HG02678 (cell line): Measurements from ENCODE around the gene GDPD2.

Source experiments
- ATAC-seq: cut with Tn5 transposase; IDR thresholded peaks from one replicate; pipeline ENCODE4 v1.9.1; 2021; ENCODE audit warnings: mild to moderate bottlenecking, moderate library complexity; ENCODE audit not compliant: unreplicated experiment

The GDPD2 gene

GRCh38 chrX:70437011-70437410 lies 13.9 kb downstream of the GDPD2 start:
- no peak for ATAC-seq

- ATAC-seq = no peak
Observed at GRCh38 chrX:70437921-70438665, 15.0 kb downstream of the GDPD2 start.

- no peak for ATAC-seq
Observed at GRCh38 chrX:70439016-70439415, 15.9 kb downstream of the GDPD2 start.

- no peak for ATAC-seq
Observed at GRCh38 chrX:70442224-70442623, 19.1 kb downstream of the GDPD2 start.

GRCh38 chrX:70444326-70444945 lies 21.3 kb downstream of the GDPD2 start, which contains the start of gene DLG3:
Gene DLG3 (plus strand): TSS chrX:70444835. CDS start chrX:70445202, 367 bp downstream.
- peak; percentile 52 for ATAC-seq

- ATAC-seq = no peak
Observed at GRCh38 chrX:70444946-70445656, 22.0 kb downstream of the GDPD2 start.

GRCh38 chrX:70445951-70446350 lies 22.8 kb downstream of the GDPD2 start:
- ATAC-seq = no peak

- ATAC-seq = no peak
Observed at GRCh38 chrX:70446380-70447350, 23.6 kb downstream of the GDPD2 start.

- no peak for ATAC-seq
Observed at GRCh38 chrX:70449457-70449966, 26.4 kb downstream of the GDPD2 start.

- ATAC-seq = peak; percentile 55
Observed at GRCh38 chrX:70452143-70452733, 29.1 kb downstream of the GDPD2 start.

- no peak for ATAC-seq
Observed at GRCh38 chrX:70453024-70453618, 30.0 kb downstream of the GDPD2 start.

- peak; percentile 44 for ATAC-seq
Observed at GRCh38 chrX:70454441-70455365, 31.6 kb downstream of the GDPD2 start.

- peak; percentile 23 for ATAC-seq
Observed at GRCh38 chrX:70455366-70456202, 32.5 kb downstream of the GDPD2 start.

GRCh38 chrX:70456256-70456655 lies 33.1 kb downstream of the GDPD2 start:
- peak; percentile 26 for ATAC-seq

GRCh38 chrX:70461026-70461425 lies 37.9 kb downstream of the GDPD2 start:
- no peak for ATAC-seq

- ATAC-seq = no peak
Observed at GRCh38 chrX:70464051-70464450, 40.9 kb downstream of the GDPD2 start.

GRCh38 chrX:70466968-70467367 lies 43.9 kb downstream of the GDPD2 start:
- ATAC-seq = no peak

GRCh38 chrX:70468709-70469108 lies 45.6 kb downstream of the GDPD2 start:
- ATAC-seq = no peak
